ENCODE data around the gene FOXD4. TPM values are rescaled to one million over a fixed set of nuclear protein-coding genes. Genes with fewer than 3 reads are reported as not detected.
"Not testable (repeated sequence)": the region's sequence is repeated elsewhere in the genome, so short reads cannot be mapped to it uniquely, and the experiment has no call there.

FOXD4 gene
- total RNA-seq, 1 donor from 2014 or later = not detected

GRCh38 chr9:76389-76788 is 41.8 kb downstream of the FOXD4 start:
- H3K4me2 ChIP-seq; H3K9me3 ChIP-seq (ENCODE audit: low read depth); H3K9ac ChIP-seq; H3K4me3 ChIP-seq; H3K36me3 ChIP-seq; H4K20me1 ChIP-seq (ENCODE audit: low read depth); H2AFZ ChIP-seq (replicated peaks); H3K36me3 Mint-ChIP-seq; H3K9me3 Mint-ChIP-seq; H3K79me2 ChIP-seq (ENCODE audit: low read depth); H3K4me3 Mint-ChIP-seq; H3K27ac Mint-ChIP-seq; DNase-seq (ENCODE audit: low spot score); H3K4me1 Mint-ChIP-seq; H3F3A ChIP-seq (ENCODE audit: low read depth); H3K4me1 ChIP-seq; H3K27ac ChIP-seq: not testable (repeated sequence)
- peaks cover 11% of the 10 kb centered on the region for H3K27me3 Mint-ChIP-seq (ENCODE audit: insufficient read depth, low read depth)
- H3K27me3 ChIP-seq = peaks cover 80% of the 10 kb centered on the region

DNA sequence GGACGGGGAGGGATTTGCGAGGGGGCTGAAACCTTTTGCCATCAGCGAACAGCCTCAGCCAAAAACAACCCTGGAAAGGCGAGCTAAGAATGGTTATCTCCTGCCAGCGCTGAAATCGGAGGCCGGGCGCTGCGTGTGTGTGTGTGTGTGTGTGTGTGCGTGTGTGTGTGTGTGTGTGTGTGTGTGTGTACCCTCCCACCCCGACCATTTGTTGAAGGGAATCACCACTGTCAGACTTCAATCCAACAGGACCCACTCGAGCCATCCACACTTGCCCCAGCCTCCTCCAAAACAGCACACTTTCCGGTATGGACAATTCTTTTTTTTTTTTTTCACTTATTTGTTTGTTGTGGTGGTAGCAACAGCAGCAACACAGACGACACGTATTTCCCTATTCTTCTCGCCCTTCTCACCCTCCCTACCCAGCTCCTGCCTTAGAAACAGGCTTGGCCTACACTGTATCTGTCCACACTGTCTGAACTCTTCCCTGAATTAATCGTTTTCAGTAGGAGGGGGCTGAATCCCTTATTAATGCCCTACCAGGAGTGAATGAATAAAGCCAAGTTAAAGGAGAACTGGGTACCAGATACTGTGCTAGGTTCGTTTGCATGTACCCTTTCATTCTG is 44.2 kb downstream of the FOXD4 start:
- not testable (repeated sequence) for H3K27ac Mint-ChIP-seq; H3K9ac ChIP-seq; DNase-seq (ENCODE audit: low spot score); H3K9me3 Mint-ChIP-seq; H3K4me1 ChIP-seq; H3F3A ChIP-seq (ENCODE audit: low read depth); H3K36me3 Mint-ChIP-seq; H3K4me1 Mint-ChIP-seq; H4K20me1 ChIP-seq (ENCODE audit: low read depth); H3K27ac ChIP-seq; H3K36me3 ChIP-seq; H3K79me2 ChIP-seq (ENCODE audit: low read depth); H3K9me3 ChIP-seq (ENCODE audit: low read depth)
- Mint-ChIP-seq H3K27me3 (ENCODE audit: insufficient read depth, low read depth) (peaks cover 11% of the 10 kb centered on the region), H3K4me3 (peak overlapping the region; percentile 78)
- peak; percentile 44 for TF ChIP-seq EZH2phosphoT487 (IDR thresholded peaks at IDR 0.05)
- peak overlapping the region; percentile 82 for H3K4me2 ChIP-seq
- peak overlapping the region; percentile 87 for H2AFZ ChIP-seq (replicated peaks)
- peaks cover 68% of the 10 kb centered on the region for H3K27me3 ChIP-seq
- peak overlapping the region; percentile 49 for H3K4me3 ChIP-seq

- not testable (repeated sequence) for H3K36me3 ChIP-seq; H3K79me2 ChIP-seq (ENCODE audit: low read depth); H3K36me3 Mint-ChIP-seq; H3K4me1 Mint-ChIP-seq; H4K20me1 ChIP-seq (ENCODE audit: low read depth); H3K27ac Mint-ChIP-seq; H3K9me3 Mint-ChIP-seq; H3K9ac ChIP-seq; H3K9me3 ChIP-seq (ENCODE audit: low read depth); H3K27ac ChIP-seq; H3K4me1 ChIP-seq; H3F3A ChIP-seq (ENCODE audit: low read depth)
- Mint-ChIP-seq H3K27me3 (ENCODE audit: insufficient read depth, low read depth) (peaks cover 11% of the 10 kb centered on the region), H3K4me3 (peak overlapping the region; percentile 78)
- Histone ChIP-seq H3K4me3 (peak overlapping the region; percentile 49), H3K4me2 (peak overlapping the region; percentile 82), H3K27me3 (peaks cover 63% of the 10 kb centered on the region), H2AFZ (replicated peaks) (peak overlapping the region; percentile 87)
- peak; percentile 44 for DNase-seq (ENCODE audit: low spot score)
- TF ChIP-seq EZH2phosphoT487 (IDR thresholded peaks at IDR 0.05) = peak; percentile 17
- peak; percentile 80 for TF ChIP-seq EZH2 (IDR thresholded peaks at IDR 0.05)
These were observed 44.9 kb downstream of the FOXD4 start for GRCh38 chr9:73076-73899.

Other genes with a start within 250 kb of the FOXD4 start
- gene WASHC1, start 89.0 kb downstream of the FOXD4 start, total RNA-seq (ENCODE audit: low replicate concordance) = 4.3 and 8.4 TPM in 2 replicates
- 23.5 and 45.8 TPM in 2 replicates for gene ZNG1A, start 60.6 kb upstream of the FOXD4 start, total RNA-seq (ENCODE audit: low replicate concordance)
- gene DOCK8, start 96.4 kb upstream of the FOXD4 start, total RNA-seq (ENCODE audit: low replicate concordance) = 0.54 and 0.93 TPM in 2 replicates